HFF-Myc (cell line): ENCODE data around the gene MAGEA1.

Source experiments
- DNase-seq: peaks from one replicate; pipeline ENCODE4 v3.0.0-alpha.2; 2011; ENCODE audit warnings: low read depth; ENCODE audit errors: extremely low read depth
- H3K4me3 ChIP-seq: replicated peaks from 2 replicates; pipeline ENCODE4 v1.5.1; 2011; ENCODE audit warnings: low read depth, mild to moderate bottlenecking, control low read depth, low read length
- TF ChIP-seq, protein P1 (sequence below): IDR thresholded peaks from 2 replicates; pipeline ENCODE4 v1.5.1; 2012; ENCODE audit warnings: mild to moderate bottlenecking, low read depth, low read length, control low read depth; ENCODE audit errors: missing control alignments

Gene MAGEA1

DNA sequence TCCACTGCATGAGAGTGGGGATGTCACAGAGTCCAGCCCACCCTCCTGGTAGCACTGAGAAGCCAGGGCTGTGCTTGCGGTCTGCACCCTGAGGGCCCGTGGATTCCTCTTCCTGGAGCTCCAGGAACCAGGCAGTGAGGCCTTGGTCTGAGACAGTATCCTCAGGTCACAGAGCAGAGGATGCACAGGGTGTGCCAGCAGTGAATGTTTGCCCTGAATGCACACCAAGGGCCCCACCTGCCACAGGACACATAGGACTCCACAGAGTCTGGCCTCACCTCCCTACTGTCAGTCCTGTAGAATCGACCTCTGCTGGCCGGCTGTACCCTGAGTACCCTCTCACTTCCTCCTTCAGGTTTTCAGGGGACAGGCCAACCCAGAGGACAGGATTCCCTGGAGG lies 2.7 kb downstream of the MAGEA1 start:
- TF ChIP-seq, protein P1, sequence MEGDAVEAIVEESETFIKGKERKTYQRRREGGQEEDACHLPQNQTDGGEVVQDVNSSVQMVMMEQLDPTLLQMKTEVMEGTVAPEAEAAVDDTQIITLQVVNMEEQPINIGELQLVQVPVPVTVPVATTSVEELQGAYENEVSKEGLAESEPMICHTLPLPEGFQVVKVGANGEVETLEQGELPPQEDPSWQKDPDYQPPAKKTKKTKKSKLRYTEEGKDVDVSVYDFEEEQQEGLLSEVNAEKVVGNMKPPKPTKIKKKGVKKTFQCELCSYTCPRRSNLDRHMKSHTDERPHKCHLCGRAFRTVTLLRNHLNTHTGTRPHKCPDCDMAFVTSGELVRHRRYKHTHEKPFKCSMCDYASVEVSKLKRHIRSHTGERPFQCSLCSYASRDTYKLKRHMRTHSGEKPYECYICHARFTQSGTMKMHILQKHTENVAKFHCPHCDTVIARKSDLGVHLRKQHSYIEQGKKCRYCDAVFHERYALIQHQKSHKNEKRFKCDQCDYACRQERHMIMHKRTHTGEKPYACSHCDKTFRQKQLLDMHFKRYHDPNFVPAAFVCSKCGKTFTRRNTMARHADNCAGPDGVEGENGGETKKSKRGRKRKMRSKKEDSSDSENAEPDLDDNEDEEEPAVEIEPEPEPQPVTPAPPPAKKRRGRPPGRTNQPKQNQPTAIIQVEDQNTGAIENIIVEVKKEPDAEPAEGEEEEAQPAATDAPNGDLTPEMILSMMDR, result no peak
- H3K4me3 ChIP-seq, result no peak overlapping the region
- DNase-seq, result no peak

DNA sequence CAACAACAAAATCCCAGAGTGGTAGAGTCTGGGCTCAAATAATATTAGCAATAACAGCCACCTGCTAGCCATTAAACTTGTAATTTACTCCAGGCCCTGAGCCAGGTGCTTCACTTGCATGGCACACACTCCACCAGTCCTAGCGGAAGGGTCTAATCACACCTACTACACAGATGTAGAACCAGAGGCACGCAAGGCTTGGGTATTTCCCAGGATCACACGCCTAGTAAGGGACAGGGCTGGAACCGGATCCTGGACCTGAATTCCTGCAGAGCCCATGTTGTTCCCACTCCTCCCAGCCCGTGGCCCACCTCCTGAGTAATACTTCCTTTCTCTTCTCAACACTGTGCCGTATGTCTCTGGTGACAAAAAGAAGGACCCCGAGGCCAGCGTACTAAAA lies 5.7 kb downstream of the MAGEA1 start:
- no peak for DNase-seq
- no peak overlapping the region for H3K4me3 ChIP-seq
- TF ChIP-seq, protein P1, result no peak

DNA sequence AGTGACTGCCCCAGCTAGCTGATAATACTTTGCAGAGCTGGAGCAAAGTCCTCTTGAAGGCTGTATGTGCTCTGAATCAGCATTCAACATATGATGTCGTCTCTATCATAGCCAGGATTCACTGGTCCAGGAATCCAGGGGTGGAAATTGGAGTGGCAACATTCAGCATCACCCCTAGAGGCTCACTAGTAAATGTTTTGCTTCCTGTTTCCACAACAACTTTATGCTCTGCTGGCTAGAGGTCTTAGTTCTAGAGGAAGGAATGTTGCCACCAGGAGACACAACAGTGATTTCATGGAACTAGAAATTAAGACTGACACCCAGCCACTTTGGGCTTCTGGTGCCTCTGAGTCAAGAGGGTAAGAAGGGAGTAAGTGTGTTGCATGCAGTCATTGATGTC lies 11.3 kb downstream of the MAGEA1 start:
- no peak for DNase-seq
- H3K4me3 ChIP-seq, result no peak overlapping the region
- TF ChIP-seq, protein P1, result no peak

DNA sequence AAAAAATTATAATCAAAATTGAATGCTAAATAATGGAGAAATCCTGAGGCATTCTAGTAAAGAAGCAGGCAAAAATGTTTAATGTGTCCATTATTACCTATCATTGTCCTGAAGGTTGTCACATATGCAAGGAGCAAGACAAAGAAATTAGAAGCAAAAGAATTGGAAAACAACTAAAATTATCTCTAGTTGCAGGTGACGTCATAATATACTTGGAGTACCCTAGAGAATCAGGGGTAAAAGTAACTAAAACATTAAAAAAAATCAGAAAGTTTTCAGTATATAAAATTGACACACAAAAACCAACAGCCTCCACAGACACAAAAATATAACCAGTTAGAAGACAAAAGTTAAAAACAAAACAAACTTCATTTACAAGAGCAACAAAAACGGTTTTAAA lies 21.4 kb downstream of the MAGEA1 start:
- TF ChIP-seq, protein P1, result no peak
- no peak overlapping the region for H3K4me3 ChIP-seq
- no peak for DNase-seq

DNA sequence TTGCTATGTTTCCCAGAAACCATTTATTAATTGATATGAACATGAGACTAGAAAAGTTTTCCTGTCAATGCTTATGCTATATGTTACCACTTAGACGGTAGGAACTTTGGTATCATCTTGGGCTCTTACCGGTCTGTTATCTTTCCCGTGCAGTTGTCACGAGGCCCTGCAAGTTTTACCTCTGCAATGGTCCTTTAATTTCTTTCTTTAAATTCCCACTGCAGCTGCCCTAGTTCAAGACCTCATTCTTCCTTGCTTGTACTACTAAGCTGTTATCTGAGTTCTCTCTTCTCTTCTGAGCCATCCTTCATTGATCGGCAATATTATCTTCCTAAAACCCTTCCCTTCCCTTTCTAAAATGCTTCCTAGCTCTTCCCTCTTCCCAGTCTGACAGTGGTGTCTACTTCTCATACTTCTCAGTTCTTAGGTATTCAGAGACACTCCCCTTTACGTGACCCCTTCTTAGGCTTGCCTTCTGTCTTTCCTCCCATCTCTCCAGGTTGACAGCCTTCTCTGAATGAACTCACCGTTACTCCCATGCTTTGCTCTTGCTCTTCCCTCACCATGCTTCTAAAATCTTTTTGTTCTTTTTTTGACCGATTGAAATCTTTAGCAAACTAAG lies 27.5 kb downstream of the MAGEA1 start:
- TF ChIP-seq, protein P1, result no peak
- DNase-seq, result no peak
- H3K4me3 ChIP-seq, result no peak overlapping the region

DNA sequence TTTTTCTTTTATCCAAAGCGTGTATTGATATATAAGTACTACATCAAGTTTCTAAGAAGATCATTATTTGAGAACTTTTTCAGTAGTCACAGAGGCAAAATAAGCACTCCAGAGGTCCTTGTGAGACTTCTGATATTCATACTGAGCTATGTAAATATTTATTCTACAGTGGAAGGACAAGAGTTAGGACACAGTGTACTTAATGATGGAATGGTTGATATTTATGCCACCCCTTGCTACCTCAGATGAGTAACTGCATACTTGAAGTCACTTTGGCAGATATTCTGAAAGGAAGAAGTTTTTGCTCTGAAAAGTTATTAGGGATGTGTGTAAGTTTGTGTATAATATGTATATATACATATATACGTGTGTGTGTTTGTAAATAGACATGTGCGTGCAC lies 30.3 kb downstream of the MAGEA1 start:
- DNase-seq, result no peak
- no peak overlapping the region for H3K4me3 ChIP-seq
- TF ChIP-seq, protein P1, result no peak

DNA sequence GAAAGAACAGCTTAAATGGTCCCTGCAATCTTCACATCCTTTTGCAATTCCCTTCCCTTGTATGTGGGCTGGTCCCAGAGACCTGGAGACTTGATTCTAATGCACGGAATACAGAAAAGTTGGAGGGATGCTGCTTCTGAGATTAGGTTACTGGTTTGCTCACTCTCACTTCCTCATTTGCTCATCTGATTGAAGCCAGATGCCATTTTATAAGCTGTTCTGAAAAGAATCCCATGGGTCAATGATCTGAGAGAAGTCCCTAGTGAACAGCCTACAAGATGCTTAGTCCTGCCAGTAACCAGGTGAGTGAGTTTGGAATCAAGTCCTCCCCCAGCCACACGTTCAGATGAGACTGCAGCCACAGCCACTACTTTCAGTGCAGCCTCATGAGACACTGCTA lies 35.9 kb downstream of the MAGEA1 start:
- no peak for DNase-seq
- TF ChIP-seq, protein P1, result no peak
- no peak overlapping the region for H3K4me3 ChIP-seq
